ENCODE data around the gene DNAJB8.

DNAJB8 gene

GRCh38 chr3:128424508-128425069, 42.1 kb downstream of the DNAJB8 start:
- no peak for DNase-seq

- no peak for DNase-seq
Measured at GRCh38 chr3:128423525-128424147, 43.1 kb downstream of the DNAJB8 start.

DNA sequence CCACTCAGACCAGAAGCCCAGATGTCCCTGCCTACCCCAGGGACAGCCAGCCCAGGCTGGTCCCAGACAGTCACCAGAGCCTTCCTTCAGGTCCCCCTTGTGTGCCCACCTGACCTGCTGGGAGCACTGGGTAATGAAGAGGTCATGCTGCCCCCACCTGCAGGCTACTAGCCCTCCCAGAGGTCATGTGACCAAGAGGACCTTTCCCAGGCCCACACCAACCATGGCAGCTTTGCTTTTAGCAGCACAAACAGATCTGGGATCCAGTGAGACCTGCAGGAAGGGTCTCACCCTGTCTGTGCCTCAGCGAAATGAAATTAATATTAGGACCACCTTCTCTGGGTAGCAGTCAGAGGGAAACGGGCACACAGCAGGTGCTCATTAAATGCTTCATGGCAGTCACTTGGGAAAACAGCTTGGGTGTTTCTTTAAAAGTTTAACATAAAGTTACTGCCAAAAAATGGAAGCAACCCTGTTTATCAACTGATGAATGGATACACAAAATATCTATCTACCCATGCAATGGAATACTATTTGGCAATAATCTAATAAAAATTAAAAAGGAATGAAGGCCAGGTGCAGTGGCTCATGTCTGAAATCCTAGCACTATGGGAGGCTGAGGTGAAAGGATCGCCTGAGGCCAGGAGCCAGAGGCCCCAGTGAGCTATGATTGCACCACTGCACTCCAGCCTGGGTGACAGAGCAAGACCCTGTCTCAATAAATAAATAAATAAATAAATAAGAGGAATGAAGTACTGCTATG, 43.7 kb downstream of the DNAJB8 start:
- no peak for DNase-seq

GRCh38 chr3:128421966-128422365, 44.7 kb downstream of the DNAJB8 start:
- no peak for DNase-seq

- no peak for DNase-seq
Measured at GRCh38 chr3:128421439-128421836, 45.3 kb downstream of the DNAJB8 start.

GRCh38 chr3:128420720-128421438, 45.8 kb downstream of the DNAJB8 start:
- no peak for DNase-seq

DNA sequence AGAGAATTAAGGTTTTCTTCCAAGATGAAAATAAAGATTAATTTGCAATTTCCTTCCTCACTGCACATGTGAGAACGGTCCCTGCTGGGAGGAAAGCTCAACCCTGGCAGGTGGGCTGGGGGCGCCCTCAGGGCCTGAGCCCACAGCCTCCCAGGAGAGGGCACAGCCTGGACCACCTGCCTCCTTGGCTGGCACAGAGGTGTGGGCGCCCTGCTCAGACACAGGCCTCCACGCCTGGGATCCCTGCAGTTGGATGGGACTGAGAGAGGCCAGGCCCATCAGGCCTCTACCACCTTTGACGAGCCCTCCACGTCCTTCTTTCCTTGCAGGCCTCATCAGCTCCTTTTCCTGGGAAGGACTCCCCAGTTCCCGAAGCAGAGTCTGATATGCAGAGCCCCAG, 46.4 kb downstream of the DNAJB8 start:
- no peak for DNase-seq

GRCh38 chr3:128419311-128419710, 47.4 kb downstream of the DNAJB8 start:
- DNase-seq: no peak

- no peak for DNase-seq
Measured at GRCh38 chr3:128418900-128419299, 47.8 kb downstream of the DNAJB8 start.

- no peak for DNase-seq
Measured at GRCh38 chr3:128416578-128417211, 50.0 kb downstream of the DNAJB8 start.

- DNase-seq: no peak
Measured at GRCh38 chr3:128415773-128416577, 50.7 kb downstream of the DNAJB8 start.

DNA sequence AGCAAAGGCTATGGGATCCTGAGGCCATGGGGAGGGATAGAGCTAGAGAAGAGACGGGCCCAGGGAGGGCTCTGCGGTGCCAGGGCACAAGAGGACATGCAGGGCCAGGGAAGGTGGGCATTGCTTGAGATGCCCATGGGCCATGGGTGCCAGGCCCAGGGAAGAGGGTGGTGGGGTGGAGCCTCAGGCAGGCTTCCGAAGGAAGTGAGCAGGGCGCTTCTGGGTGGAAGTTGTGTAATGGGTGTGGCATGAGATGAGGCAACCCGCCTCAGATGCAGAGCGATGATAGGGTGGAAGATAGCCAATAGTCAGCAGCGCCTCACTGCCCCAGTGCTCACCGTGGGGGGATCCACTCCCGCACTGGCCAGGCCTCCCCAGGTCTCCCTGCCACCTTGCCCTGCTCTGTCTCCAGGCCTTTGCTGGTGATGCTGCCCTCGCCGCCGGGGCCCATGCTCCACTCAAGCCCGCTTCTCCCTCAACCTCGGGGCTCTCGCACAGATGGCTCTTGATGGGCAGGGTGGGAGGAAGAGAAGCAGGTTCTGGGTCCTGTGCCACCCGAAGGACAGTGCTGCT, 51.4 kb downstream of the DNAJB8 start:
- DNase-seq: no peak

- DNase-seq: no peak
Measured at GRCh38 chr3:128413413-128414205, 53.1 kb downstream of the DNAJB8 start.

DNA sequence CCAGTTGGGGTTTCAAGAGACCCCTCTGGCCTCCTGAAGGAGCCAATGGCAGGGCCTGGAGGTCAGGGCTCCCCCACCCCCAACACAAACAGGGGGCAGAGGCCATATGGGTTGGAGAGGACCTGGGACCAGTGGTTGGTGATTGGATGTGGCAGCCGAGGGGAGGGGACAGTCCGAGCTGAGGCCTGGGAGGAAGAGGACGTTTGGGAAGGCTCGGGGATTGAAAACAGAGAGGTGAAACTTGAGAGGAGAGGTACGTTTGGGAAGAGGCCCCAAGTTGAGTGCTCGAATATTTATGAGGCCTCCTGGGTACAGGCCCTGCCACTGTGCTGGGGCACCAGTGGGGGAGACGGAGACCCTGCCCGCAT, 53.7 kb downstream of the DNAJB8 start:
- DNase-seq: no peak

Data from GDM1 (cell line).